ENCODE results near the gene PSORS1C1.
A peak's percentile ranks its signal among the peaks of the same experiment; 100 is the strongest.

Gene PSORS1C1

DNA sequence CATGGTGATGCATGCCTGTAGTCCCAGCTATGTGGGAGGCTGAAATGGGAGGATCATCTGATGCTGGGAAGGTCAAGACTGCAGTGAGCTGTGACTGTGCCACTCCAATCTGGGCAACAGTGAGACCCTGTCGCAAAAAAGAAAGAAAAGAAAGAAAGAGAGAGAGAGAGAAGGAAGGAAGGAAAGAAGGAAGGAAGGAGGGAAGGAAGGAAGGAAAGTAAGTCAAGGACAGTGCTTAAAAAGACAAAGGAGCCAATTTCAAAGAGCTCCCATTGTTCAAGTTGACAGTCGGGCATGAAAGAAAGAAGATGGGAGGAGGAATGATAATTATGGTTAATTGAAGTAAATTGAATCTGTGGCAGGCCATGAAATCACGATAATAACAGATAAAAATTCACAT lies 18.4 kb upstream of the PSORS1C1 start:
- no peak for DNase-seq

DNA sequence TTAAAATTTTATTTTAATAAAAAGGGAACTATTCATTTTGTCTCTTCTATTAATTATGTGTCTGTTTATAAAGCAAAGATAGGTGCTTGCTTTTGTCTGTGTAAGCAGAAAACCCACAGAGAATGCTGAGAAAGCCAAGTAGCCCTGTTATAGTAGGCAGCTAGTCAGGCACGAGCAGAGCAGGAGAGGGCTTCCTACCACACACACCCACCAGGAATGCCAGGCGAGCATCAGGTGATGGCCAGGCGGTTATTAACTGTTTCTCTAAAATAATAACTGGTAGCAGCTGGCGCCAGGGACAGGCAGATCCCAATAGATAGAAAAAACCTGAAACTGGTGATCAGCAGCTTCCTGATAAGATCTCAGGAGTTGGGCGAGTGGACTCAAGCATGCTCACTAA lies 17.9 kb upstream of the PSORS1C1 start:
- DNase-seq = no peak

DNA sequence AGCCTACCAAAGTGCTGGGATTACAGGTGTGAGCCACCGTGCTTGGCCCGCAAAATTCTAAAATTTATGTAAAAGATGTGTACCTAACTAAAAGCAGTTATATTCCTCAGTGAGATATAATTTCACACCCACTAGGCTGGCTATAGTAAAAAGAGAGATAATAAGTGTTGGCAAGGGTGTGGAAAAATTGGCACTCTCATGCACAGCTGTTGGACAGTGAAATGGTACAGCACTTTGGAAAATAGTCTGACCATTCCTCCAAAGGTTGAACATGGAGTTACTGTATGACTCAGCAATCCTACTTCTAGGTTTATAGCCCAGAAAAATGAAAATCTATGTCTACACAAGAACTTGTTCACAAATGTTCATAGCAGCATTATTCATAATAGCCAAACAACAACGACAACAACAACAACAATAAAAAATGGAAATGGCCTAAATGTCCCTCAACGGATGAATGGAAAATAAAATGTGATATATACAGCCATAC lies 16.1 kb upstream of the PSORS1C1 start:
- DNase-seq = no peak

DNA sequence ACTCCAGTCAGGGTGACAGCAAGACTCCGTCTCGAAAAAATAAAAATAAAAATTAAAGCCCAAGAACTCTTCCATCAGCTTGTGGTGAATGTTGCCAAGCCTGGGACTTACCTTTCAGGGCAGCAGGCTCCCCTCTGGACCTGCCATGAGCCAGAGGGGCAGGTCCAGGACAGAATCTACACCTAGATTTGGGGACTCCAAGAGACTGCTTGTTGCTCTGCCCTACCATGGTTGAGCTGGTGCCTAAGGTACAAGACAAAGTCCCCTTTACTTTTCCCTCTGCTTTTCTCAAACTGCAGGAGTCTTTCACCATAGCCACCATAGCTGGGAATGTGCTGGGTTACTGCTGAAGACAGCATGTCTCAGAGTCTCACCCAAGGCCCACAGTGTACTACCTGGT lies 11.5 kb upstream of the PSORS1C1 start:
- DNase-seq = no peak

DNA sequence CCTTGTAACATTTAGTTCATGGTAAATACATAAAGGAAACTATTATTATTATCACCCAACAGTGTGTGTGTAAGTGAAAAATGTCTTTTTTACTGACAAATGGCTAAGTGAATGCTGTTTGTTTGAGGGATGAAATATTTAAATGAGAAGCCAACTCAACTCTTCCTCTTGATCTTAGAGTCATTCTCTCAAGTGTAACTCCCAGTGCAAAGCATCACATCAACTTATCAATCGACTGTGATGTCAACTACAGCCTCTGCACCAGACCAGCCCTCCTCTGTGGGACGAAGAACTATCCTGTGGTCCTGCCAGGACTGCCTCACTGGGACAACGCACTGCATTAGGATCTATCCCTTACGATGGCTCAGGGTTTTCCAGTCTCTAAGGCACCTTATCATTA lies 7.5 kb upstream of the PSORS1C1 start:
- DNase-seq = no peak

DNA sequence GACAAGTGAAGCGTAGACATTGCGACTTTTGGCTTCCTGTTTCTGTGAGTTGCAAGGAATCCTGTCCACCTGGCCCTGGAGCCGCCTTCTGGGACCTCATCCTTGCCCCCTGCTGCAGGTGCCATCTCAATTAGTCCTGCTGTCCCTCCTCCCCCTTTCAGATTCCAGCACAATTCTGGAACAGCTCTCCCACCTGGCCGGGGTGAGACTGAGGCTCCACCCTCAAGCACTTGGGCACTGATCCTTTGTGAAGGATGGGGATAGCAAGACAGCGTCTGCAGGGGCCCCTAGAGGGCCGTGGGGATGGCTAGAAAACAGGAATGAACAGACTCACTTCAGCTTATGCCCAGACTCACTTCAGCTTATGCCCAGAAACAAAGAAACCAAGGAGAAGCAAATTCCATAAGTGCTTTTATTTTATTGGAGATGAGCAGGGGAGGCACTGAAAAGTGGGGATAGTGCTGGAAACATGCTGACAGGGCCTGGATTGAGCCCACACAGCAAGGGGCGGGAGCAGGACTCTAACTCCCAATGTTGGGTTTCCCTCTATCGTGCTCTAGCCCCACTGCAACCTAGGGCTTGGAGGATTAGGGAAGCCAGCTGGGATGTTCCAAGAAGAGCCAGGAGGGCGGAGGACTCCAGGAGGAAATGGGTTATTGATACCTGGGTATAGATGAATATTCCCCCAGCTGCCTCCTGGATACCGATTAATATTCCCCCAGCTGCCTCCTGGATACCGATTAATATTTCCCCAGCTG lies 3.6 kb upstream of the PSORS1C1 start:
- DNase-seq = no peak

DNA sequence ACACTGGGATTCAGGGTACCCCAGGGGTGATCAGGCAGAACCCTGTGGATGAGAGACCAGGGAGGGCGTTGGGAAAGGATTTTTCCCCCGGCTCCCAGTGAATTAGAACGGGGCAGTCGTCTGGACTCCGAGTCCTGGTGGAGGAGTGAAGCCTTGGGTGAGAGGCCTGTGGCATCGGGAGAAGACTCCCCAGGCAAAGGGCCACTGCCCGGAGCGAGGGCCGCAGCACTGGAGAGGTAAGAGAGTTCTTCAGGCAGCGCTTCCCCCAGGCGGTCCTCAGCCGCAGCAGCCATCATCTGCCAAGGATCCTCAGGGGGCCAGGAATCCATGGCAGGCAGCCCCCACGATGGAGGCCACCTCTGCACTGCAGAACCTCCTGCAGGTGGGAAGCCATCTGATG lies 2.9 kb upstream of the PSORS1C1 start:
- no peak for DNase-seq

DNA sequence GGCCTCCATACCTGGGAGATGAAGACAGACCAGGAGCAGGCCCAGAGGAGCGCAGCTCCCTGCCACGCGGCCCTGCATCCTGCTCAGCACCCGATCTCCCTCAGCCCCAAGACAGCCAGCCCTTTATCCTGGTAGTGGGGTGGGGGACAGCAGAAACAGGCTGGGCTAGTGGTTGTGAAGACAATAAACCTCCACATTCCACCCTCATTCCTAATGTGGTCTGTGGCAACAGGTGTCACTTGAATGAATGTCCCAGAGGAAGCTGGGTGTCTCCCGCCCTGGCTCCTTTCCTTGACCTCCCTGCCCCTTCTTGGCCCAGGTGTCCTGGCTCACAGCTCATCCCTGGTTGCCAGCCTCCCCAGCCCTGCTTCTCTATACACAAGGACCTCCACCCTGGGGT lies 2.1 kb upstream of the PSORS1C1 start, which contains the start of gene C6orf15:
Gene C6orf15 (minus strand): TSS at position 98 of the 400 bp plus-strand sequence. CDS start 20 bp downstream, at position 78.
- DNase-seq = no peak

DNA sequence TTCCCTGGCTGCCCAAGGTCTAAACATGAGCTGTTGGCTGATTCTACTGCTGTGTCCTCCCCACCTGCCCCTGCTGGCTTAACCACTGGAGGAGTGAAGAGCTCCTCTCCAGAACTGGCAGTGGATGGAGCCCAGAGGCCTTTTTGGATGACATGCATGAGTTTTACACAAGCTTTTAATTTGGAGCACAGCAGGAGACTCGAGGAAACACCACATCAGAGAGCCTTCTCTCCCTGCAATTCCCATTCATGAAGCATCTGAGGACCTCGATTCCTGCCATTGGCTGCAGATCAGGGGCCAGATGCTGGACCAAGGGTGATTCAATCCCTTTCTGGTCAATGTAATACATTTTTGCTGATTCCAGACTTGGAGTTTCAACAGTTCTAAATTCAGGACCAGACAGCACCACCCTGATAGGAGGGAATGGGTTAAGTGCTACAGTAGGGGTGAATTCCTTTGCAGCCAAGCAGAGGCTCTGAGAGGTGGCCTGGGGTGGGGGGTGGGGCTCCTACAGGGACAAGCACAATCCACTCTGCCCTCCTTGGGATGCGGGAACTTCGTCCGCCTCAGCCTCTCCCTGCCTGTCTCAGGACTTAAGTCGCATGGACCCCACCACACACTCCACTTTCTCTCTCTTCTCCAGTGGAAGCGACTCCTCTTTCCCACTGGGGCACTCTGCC lies 599 bp upstream of the PSORS1C1 start:
- peak; percentile 95 for DNase-seq

DNA sequence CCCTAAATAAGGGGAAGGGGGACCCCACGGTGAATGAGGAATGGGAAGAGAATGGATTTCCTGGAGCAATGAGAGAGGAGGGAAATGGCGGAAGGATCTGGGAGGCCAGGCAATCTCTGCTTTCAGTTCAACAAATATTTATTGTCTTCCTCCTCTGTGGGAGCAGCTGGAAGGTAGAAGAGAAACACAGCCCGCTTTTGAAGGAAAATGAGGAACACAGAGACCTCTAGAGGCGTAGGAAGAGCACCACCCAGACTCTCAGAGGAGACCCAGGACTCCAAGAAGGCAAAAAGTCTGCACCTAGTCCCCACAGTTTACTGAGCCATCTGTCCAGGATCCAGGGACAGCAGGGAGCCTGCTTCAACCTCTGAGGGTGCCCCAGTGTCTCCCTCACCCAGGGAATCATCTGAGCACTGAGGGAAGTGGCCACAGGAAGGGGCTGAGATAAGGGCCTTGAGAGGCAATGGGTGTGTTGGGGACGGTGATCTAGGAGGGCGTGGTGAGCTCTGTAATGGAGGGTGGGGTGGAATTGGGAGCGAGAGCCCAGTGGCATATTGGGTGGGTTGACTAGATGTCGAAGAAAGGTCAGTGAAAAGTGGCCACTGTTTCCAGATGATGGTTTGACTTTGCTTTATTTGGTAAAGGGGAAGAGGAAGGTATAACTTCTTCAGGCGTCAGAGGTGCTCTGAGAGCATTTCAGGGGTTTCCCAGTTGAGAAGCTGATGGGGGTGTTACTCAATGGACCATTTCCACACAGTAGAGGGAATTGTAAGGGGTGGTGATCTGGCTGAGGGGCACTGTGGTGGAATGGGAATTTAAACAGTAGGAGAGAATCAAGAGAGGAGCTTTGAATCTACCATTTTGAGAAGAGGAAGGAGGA lies 610 bp downstream of the PSORS1C1 start:
- peak; percentile 74 for DNase-seq

DNA sequence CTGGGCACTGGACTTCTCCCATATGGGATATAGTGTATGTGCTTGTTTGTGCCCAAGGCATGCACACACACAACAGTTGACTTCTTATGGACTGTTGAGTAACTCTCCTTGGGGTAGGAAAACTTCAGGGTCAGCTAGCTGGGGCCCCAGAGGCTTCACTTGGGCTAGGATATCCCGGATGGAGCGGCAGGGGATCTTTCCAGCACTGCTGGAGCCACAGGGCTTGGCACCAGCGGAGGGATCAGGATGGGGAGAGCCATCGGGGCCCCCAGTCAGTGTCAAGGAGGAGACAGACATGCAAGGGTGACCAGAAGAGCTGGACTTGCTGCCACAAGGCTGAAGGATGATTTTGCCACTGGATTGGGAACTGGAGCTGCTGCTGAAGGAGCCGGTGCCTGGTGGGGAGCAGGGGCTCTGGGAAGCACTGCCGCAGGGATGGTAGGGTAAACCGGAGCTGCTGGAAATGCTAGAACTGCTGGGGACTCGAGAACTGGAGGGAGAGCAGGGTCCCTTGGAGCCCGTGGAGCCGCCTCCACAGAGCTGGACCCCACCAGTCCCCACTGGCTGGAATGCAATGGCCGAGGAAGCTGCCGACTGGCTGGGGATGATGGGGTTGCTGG lies 1.5 kb downstream of the PSORS1C1 start:
- no peak for DNase-seq

DNA sequence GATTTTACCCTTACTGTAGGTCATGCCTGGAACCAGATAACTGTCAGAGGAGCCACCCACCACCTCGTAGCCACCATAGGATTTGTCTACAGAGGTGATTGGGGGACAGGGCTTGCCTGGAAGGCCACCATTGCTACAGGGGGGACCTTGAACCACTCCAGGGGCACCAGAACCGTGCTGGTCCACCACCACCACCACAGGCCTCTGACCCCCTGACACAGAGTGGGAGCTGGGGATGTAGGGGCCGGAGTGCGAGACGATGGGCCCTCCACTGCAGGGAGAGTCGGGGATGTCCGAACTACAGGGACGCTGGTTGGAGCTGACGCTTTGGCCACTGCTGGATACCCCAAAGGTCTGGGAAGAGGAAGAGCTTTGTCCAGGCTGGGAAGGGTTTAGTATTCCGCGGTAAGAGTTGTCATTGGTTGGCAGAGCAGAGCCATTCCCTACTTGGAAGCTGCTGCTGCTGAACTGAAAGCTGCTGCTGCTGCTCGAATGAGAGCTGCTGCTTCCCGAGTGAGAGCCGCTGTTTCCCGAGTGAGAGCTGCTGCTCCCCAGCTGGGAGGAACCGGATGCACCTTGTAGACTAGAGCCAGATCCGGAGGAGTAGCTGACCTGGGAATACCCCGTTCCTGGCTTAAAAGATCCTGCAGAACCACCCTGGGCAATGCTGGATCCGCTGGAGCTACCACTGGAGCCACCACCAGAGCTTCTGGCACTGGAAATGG lies 2.2 kb downstream of the PSORS1C1 start:
- DNase-seq = peak; percentile 19

DNA sequence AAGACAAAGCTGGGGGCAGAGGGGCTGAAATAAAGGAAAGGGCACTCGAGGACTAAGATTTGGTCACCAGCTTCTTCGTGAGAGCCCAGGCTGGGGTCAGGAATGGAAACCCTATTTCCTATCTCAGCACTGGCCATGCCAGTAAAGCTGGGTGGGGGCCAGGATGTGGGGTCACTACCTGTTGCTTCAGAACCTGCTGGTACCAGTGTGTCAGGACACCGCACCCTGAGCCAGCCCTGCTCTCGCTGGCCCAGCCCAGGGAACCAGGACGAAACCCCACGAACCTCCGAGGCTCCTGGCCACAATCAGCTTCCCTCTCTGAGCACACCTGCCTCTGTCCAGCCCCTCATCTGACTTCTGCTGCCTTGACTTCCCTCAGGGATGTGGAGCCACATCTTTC lies 3.6 kb downstream of the PSORS1C1 start:
- DNase-seq = no peak

DNA sequence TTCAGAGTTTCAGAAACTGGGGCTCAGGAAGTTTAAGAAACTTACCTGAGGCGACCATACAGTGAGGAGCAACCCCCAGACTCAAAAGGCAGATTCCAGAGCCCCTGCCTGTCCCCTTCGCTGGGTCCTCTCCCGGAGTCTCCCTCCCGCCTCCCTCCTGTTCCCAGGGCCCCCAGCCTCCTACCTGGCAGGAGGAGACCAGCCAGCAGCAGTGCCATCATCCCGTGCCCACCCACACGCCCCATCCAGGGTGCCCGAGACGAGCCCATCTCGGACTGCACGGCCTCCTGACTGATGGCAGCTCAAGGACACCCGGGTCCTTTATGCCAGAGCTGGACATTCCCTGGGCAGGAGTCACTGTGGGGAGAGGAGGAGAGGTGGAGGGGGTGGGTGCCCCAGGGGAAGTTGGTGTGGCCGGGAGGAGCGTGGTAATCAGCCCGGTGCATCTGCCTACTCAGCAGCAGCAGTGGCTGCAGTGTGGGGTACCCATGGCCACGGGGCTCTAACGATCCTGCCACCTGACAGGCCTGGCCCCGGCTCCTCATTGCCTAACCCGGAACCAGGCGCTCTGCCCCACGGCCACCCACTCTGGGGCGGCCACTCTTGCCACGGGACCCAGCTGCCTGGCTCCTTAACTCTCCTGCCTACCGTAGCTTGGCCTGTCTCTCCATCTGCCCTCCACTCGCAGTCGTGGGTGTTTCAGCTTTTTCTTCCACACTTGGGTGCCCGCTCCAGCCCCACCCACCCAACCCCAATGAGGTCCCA lies 5.7 kb downstream of the PSORS1C1 start, which contains the start of gene CDSN:
Gene CDSN (minus strand): TSS at position 296 of the 765 bp plus-strand sequence. CDS start 27 bp downstream, at position 269.
- DNase-seq = no peak

DNA sequence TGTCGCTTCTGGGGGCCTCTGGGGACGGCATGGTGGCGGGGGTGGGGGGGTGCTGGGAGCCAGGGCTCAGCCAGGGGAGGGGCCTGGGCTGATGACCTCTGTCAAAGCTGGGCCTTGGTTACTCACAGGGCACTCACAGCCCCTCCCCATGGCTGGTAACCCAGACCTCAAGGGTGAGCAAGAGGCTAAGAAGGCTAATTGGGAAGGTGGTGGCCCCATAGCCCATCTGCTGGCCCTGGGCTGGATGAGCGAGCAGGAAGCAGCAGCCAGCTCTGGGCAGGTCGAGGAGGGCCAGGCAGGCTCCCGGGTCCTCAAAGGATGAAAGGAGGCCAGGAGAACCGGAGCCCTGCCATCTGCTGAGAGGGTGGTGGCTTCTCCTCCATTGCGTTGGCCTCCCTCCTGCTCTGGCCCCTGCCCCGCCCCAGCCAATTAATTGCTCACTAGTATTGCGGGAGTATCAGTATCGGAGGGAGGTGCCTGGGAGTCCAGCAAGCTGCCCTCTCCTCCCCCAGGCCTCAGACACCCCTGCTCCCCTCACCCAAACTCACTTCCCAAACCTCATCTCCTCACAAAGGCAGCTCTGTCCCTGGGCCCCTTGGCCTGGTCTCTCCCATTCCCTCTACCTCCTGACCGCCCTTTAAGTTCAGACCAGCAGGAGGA lies 6.7 kb downstream of the PSORS1C1 start:
- DNase-seq = no peak

DNA sequence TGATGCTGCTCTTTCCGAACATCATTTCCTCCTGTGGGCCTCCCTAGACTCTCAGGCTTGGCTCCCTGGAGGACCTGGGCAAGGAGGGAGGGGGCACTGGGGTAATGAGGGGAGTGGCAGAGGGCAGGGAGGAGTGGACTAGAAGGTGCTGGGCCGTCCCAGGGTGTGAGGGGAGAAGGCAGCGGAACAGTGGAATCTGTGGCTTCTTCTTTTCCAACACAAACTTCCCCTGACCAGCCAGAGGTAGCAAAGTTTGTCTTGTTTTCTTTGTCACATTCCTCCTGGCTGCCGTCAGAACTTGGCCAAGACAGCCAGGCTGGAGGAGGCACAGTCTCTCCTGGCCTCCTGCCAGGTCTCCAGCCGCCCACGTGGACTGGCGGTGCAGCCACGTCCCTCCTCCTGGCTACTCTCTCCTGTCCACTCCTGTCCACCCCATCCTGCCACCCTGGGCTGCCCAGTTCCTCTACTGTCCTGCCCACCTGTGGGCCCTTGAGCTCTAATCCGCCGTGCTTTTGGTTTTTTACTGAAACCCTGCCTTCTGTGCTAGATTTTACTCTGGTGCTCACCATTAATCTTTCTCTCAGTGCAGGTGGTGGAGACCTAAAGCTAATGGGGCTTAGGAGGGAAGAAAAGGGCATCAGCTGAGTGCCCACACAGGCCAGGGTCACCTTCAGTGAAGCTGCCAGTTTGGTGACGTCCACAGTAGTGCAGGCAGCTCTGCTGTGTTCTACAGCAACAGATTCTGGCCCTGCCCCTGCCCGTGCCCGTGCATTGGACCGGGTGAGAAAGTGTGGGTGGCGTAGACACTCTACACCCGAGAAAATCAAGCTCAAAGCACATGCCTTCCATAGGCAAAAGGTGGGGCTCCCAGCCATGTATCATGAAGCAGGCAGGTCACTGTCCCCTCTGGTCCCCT lies 8.4 kb downstream of the PSORS1C1 start:
- peak; percentile 70 for DNase-seq

DNA sequence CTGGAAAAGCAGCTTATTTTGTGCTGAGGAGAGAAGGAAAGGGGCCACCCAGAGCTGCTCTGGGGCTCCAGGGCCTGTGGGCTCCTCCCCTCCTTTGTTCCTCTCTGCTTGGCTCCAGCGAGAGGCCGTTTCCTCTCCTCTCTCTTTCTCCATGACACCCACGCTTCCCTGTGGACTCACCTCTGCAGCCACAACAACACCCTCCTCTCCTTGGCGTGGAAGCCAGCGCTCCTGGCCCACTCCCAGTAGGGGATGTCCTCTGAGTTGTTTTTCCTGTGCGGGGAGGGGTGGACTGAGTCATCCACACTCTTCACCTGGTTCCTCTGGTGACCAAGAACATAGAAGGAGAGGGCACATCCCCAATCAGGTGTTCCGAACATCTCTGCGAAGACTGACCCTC lies 10.6 kb downstream of the PSORS1C1 start:
- no peak for DNase-seq

DNA sequence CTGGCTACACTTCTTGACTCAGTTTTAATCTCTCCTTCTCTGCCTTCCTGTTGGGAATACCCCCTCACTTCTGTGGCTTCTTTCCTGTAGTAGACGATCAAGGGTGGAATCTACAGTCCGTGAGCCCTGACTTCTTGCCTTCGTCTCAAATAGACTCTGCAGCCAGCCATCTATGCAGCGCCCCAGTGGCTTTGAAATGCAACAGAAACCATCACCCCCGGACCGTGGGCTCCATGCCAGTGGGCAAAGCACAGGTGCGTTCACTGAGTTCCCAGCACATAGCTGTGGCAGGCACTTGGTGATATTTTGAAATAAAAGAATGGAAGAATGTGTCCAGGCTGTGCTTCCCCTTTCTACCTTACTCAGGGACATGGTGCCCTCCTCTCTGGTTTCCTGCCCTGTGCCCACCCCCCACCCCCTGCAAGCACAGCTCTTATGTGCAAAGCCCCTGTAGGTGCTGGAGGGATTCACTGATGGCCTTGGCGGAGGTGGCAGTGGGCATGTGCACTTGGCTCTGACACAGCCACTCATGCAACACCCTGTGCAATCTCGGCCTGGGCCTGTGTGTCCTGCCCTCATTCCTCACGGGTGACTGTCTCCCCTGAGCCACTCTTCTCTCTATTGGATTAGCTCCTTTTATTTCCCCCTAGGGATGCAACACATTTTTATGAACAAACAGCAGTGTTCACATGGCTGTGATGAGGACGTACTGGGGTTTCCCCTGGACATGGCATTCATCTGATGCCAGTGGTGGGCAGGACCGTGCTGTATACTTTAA lies 11.2 kb downstream of the PSORS1C1 start:
- DNase-seq = peak; percentile 84

Measured in fibroblast of skin of scalp (primary cell).